K562 (cell line): ENCODE data around the gene C6orf62. TPM values are rescaled to one million over a fixed set of nuclear protein-coding genes. Genes with fewer than 3 reads are reported as not detected.

Experiments
- CHD4 ChIP-seq: fragments of 200-600 bp; sonication (generic); IDR thresholded peaks from 3 replicates; pipeline ENCODE4 v1.6.1; 2012; ENCODE audit warnings: low read depth, mild to moderate bottlenecking, mixed read lengths, low read length, inconsistent platforms; ENCODE audit not compliant: insufficient read depth, insufficient replicate concordance, poor library complexity, severe bottlenecking
- ETV6 ChIP-seq, 3 experiments: fragments of 150-350 bp in 1 of 3; sonication (generic) in 1 of 3; formaldehyde crosslinking in 1 of 3; IDR thresholded peaks; 2 replicates each; pipeline versions ENCODE4 v1.6.1 to v1.8.0; 2014 to 2022; ENCODE audit warnings: borderline replicate concordance in 2 of 3, low read depth in 2 of 3, antibody characterized with exemption in 1 of 3, low read length in 1 of 3, mild to moderate bottlenecking in 1 of 3, missing genetic modification reagents in 1 of 3
- HNRNPK ChIP-seq: fragments of 200-400 bp; formaldehyde crosslinking; IDR thresholded peaks from one replicate; pipeline ENCODE4 v1.6.1; 2018; ENCODE audit warnings: mild to moderate bottlenecking, low read depth, low read length; ENCODE audit not compliant: poor library complexity, severe bottlenecking
- NONO ChIP-seq, 2 experiments: fragments of 200-400 bp in 1 of 2; fragments of 450-650 bp in 1 of 2; formaldehyde crosslinking in 1 of 2; IDR thresholded peaks; 2 replicates each; pipeline ENCODE4 v1.6.1; 2017; ENCODE audit warnings: low read depth in 2 of 2, mild to moderate bottlenecking in 2 of 2, moderate library complexity in 2 of 2, low read length in 1 of 2
- PHF21A ChIP-seq: fragments of 450-650 bp; IDR thresholded peaks from 2 replicates; pipeline ENCODE4 v1.6.1; 2017; ENCODE audit warnings: low read depth, borderline replicate concordance
- SNAPC5 ChIP-seq: fragments of 250-450 bp; sonication (Bioruptor Pico); IDR thresholded peaks from 2 replicates; pipeline ENCODE4 v1.8.0; 2021; ENCODE audit warnings: moderate library complexity, mild to moderate bottlenecking, inconsistent platforms
- ZBTB12 ChIP-seq: fragments of 250-450 bp; sonication (Bioruptor Pico); IDR thresholded peaks from 2 replicates; pipeline ENCODE4 v1.4.0; 2020
- ZBTB40 ChIP-seq, 2 experiments: fragments of 450-650 bp in 1 of 2; sonication (generic) in 1 of 2; formaldehyde crosslinking in 1 of 2; IDR thresholded peaks; 2 replicates each; pipeline versions ENCODE4 v1.7.1 to v1.9.0; 2016 to 2022; ENCODE audit warnings: inconsistent platforms in 1 of 2, mild to moderate bottlenecking in 1 of 2, missing genetic modification reagents in 1 of 2
- ZNF24 ChIP-seq: fragments of 450-650 bp; IDR thresholded peaks from 2 replicates; pipeline ENCODE4 v1.6.1; 2016
- ZNF280A ChIP-seq: fragments of 450-650 bp; IDR thresholded peaks from 2 replicates; pipeline ENCODE4 v1.6.1; 2018; ENCODE audit warnings: mild to moderate bottlenecking, low read depth; ENCODE audit not compliant: partially characterized antibody
- ZNF589 ChIP-seq: fragments of 200-800 bp; sonication (Bioruptor generic); IDR thresholded peaks from 2 replicates; pipeline ENCODE4 v1.6.1; 2016; ENCODE audit warnings: low read depth, missing genetic modification characterization, missing compliant biosample characterization
- ZNF764 ChIP-seq: fragments of 250-450 bp; sonication (Bioruptor Pico); IDR thresholded peaks from 2 replicates; pipeline ENCODE4 v1.4.0; 2020; ENCODE audit warnings: low read depth, mild to moderate bottlenecking, moderate library complexity
- polyA plus RNA-seq, 8 experiments: library from polyadenylated mRNA; depleted of rRNA in 4 of 8; stranded (reverse) in 5 of 8; unstranded in 3 of 8; fragments of >200 nt; fragmentation: Nextera tagmentation in 2 of 8; fragmentation: Illumina TruSeq in 1 of 8; extraction: Ambion mirVana in 2 of 8; extraction: Trizol in 1 of 8; gene quantifications; 2 replicates each; pipeline versions ENCODE4 v1.2.1 to v1.2.3, GENCODE V29; 2011 to 2014; ENCODE audit warnings: inconsistent platforms in 1 of 8, missing spikeins in 1 of 8
- total RNA-seq, 7 experiments: library from RNA; depleted of rRNA in 6 of 7; stranded (reverse); fragments of >200 nt in 6 of 7; fragmentation: Illumina TruSeq in 2 of 7; extraction: Trizol in 2 of 7; gene quantifications; 2 replicates each; pipeline versions ENCODE4 v1.2.1 to v1.2.3, GENCODE V29; 2011 to 2021; ENCODE audit warnings: low replicate concordance in 1 of 7

The C6orf62 gene
- total and polyA plus RNA-seq, 9 of the 15 experiments (the other 6 are each of a cell fraction or from before 2014, with no cell fraction given), result 48.5 to 579 (median 111) TPM

GRCh38 chr6:24720131-24720603 lies 1.2 kb upstream of the C6orf62 start (continued):
- no peak for TF ChIP-seq ZBTB40 (IDR thresholded peaks at IDR 0.05)
- TF ChIP-seq ZBTB40 (CRISPR knock-in tag; IDR thresholded peaks at IDR 0.05), result no peak; the same call in 1 of the 2 replicates
- 0 out of 4 replicates have a peak, but pooled peaks of 1 of the 2 experiments have one; percentile 32 for TF ChIP-seq NONO (IDR thresholded peaks at IDR 0.05; ENCODE audit: low read depth in 2 of 2, low read length in 1 of 2)
- TF ChIP-seq ZNF280A, result no peak
- no peak for TF ChIP-seq ETV6 (IDR thresholded peaks at IDR 0.05; ENCODE audit: borderline replicate concordance in 1 of 2, low read depth in 2 of 2, low read length in 1 of 2)
- no peak for TF ChIP-seq ETV6 (CRISPR knock-in tag; IDR thresholded peaks at IDR 0.05; ENCODE audit: borderline replicate concordance)
- TF ChIP-seq ZBTB12 (CRISPR knock-in tag), result no peak
- no peak for TF ChIP-seq SNAPC5 (CRISPR knock-in tag)
- no peak for TF ChIP-seq HNRNPK
- no peak for TF ChIP-seq ZNF589
- TF ChIP-seq ZNF764 (CRISPR knock-in tag), result no peak
- TF ChIP-seq ZNF24, result no peak
- no peak for TF ChIP-seq PHF21A
- TF ChIP-seq CHD4, result no peak
